Measurements from ENCODE around the gene HEMK1.

HEMK1 gene

DNA sequence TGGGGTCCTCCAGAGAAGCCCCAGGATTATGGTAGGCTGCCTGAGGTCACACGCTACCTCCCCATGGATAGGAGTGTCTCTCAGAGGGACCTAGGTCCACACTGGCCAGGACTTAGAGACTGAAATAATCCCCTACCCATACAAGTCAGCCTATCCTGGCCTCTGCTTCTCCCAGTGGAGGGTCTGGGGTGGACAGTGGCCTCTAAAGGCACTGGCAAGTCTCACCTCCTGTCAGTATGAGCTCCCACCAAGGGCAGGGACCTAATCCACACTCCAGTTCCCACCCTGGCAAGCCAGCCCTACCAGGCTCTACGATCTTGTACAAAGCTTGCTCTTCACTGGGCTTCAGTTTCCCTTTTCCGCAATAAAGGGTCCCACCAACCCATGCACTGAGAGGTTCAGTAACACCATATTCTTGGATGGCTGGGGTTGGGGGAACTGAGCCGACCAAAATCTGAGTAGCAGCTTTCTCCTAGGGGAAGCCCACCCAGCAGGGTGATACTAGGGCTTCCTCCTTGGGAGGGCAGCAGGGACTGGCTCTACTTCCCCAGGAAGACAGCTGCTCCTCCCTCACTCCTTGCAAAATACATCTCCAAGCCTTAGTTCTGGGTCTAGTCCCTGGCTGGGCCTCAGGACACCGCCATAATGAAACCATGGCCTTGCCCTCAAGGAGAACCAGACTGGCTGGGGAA lies 39.9 kb downstream of the HEMK1 start:
- Mint-ChIP-seq H3K4me1 (ENCODE audit: low read depth) (peaks cover 40% of the 10 kb centered on the region), H3K27me3 (no peaks in the 10 kb centered on the region), H3K27ac (peak overlapping the region; percentile 100), H3K9me3 (no peaks in the 10 kb centered on the region), H3K36me3 (ENCODE audit: low read depth) (peaks cover 97% of the 10 kb centered on the region), H3K4me3 (peak overlapping the region; percentile 99)
- peak; percentile 65 for DNase-seq

DNA sequence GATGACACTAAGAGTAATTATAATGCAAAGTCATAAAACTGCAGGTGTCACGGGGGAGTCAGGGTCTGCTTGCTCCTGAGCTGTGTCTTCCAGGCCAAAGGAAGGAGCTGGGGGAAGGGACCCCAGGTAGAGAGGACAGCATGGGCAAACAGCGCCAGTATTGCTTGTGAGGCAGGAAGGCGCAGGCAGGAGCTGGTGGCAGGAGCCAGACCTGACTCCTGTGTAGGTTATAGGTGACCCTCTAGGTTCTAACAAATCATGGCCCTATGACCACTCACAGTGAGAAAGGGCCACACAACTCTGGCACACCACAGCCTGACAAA lies 40.4 kb downstream of the HEMK1 start:
- H3K4me3 Mint-ChIP-seq, result peak overlapping the region; percentile 99
- H3K9me3 Mint-ChIP-seq, result no peaks in the 10 kb centered on the region
- DNase-seq, result peak; percentile 63
- H3K4me1 Mint-ChIP-seq (ENCODE audit: low read depth), result peaks cover 39% of the 10 kb centered on the region
- H3K36me3 Mint-ChIP-seq (ENCODE audit: low read depth), result peaks cover 95% of the 10 kb centered on the region
- no peaks in the 10 kb centered on the region for H3K27me3 Mint-ChIP-seq
- peak overlapping the region; percentile 100 for H3K27ac Mint-ChIP-seq

DNA sequence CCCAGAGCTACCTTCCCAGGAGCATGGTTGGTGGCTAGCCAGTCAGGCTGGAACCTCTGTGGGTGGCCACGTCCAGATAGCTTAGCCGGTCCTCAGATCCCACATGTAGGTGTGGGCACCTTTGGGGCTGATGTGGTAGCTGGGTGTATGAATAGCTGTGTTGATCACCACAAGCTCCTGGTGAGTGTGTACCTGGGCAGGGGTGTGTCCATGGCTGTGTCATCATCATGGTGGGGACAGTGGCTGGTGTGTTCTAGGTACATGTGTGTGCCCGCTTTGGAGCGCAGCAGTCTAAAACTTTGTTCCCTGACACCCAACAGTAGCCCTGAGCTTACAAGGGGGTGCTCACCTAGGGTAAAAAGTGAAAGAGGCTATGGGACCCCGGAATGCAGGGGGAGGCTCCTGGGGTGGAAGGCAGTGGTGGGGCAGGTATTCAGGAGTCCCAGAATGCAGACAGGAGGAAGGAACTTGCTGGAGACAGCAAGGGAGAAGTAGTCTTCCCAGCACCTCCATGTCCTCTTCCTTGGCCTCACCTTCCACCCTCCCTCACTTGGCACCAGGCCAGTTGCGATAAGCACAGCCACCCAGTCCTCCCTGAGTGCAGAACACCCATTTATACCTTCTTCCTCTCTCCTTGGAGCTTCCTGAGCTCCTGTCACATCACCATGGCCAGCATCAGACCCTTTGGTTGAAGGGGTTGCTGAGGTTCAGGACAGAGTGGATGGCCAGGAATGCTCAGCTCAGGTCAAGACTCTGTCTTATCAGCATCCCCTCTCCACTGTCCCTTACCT lies 41.1 kb downstream of the HEMK1 start:
- peaks cover 37% of the 10 kb centered on the region for H3K4me1 Mint-ChIP-seq (ENCODE audit: low read depth)
- H3K36me3 Mint-ChIP-seq (ENCODE audit: low read depth), result peaks cover 93% of the 10 kb centered on the region
- H3K27ac Mint-ChIP-seq, result peak overlapping the region; percentile 100
- DNase-seq, result peak; percentile 77
- no peaks in the 10 kb centered on the region for H3K9me3 Mint-ChIP-seq
- H3K4me3 Mint-ChIP-seq, result peak overlapping the region; percentile 99
- H3K27me3 Mint-ChIP-seq, result no peaks in the 10 kb centered on the region

DNA sequence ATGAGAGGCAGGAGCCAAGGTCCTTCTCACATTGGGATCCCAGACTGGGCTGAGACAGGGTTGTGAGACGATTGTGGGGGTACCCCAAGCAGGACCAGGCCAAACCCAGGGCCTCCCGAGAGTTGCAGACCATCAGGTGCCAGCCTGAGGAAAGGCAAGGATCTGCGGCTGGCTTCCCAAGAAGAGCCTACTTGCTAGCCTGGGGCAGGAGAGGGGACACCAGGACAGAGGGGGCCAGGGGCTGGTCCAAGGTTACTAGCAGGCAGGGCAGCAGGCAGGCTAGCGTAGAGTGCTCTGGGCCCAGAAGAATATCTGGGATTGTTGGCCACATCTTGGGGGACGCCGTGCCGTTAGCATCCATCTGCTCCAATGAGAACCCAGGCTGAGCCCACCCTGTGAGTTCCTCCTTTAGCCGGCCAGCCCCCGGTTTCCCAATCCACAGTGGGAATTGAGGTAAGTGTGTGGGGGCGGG lies 41.7 kb downstream of the HEMK1 start:
- peaks cover 91% of the 10 kb centered on the region for H3K36me3 Mint-ChIP-seq (ENCODE audit: low read depth)
- peak overlapping the region; percentile 99 for H3K4me3 Mint-ChIP-seq
- peaks cover 37% of the 10 kb centered on the region for H3K4me1 Mint-ChIP-seq (ENCODE audit: low read depth)
- H3K27ac Mint-ChIP-seq, result peak overlapping the region; percentile 100
- H3K27me3 Mint-ChIP-seq, result no peaks in the 10 kb centered on the region
- DNase-seq, result no peak
- H3K9me3 Mint-ChIP-seq, result no peaks in the 10 kb centered on the region

DNA sequence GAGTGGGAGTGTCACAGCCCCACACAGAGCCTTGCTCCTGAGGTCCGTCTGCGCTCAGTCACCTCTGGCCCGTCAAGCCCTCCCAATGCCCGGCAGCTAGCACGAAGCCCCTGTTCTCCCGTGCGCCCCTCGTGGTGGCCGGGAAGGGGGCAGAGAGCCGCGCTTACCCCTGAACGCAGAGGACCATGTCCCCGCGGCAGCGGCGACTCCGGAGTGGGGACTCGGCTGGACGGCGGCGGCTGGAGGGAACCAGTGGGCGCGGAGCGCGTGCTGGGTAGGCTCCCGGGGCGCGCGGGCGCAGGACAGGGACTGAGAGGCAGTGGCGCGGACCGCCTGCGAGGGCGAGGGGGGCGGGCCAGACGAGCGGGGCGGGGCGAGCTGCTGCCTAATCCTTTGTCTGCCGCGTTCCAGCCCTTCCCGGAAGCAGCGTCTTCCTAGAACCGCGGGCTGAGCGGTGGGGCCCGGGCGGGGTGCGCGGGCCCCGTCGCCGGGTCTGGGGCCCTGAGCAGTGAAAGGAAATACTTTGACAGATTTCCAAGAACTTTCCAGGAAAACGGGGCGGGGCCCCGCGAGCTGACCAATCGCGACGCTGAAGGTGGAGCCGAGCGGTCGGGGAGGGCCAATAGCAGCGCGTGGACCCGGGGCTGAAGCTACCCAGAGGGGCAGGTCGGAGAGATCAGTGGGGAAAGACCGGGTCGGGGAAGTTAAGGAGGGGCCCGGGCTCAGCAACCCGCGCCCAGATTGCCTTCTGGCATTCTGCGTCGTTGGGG lies 42.3 kb downstream of the HEMK1 start, which contains the start of gene CISH:
Gene CISH (minus strand): TSS at position 311 of the 770 bp plus-strand sequence. CDS start 124 bp downstream, at position 187.
- H3K4me3 Mint-ChIP-seq, result peak within 1 kb of the TSS; percentile 99
- no peaks in the 10 kb centered on the region for H3K27me3 Mint-ChIP-seq
- no peaks in the 10 kb centered on the region for H3K9me3 Mint-ChIP-seq
- peak within 1 kb of the TSS; percentile 100 for H3K27ac Mint-ChIP-seq
- H3K36me3 Mint-ChIP-seq (ENCODE audit: low read depth), result peaks cover 85% of the 10 kb centered on the region
- peaks cover 40% of the 10 kb centered on the region for H3K4me1 Mint-ChIP-seq (ENCODE audit: low read depth)
- DNase-seq, result peak; percentile 99

DNA sequence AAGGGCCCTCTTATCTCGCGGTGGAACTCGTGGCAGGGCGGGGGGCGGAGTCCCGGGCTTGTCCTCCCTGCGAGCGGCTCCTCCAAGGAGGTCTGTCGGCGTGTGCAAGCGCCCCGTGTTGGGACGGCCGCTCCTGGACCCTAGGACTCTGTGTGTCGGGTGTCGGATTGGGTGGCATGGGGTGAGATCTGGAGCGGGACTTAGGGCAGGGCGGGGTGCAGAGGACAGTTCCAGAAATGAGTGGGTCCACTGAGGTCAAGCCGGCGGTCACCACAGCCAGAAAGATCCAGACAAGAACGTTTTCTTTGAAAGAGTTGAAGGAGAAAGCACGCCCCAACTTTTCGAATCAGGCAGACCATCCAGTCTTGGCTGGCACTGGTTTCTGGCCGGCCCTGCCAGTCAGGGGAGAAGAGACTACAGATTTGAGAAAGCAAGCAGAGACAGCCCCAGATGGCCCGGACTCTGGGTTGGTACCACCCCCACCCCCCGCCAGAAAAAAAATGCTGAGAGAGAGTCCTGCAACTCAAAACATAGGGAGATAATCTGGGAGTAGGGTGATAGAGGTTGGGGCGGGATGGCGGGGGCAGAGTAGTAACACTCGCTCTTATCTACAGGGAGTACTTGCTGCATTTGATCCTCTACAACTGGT lies 43.0 kb downstream of the HEMK1 start:
- H3K9me3 Mint-ChIP-seq, result no peaks in the 10 kb centered on the region
- peaks cover 81% of the 10 kb centered on the region for H3K36me3 Mint-ChIP-seq (ENCODE audit: low read depth)
- H3K27ac Mint-ChIP-seq, result peak overlapping the region; percentile 100
- peak overlapping the region; percentile 99 for H3K4me3 Mint-ChIP-seq
- DNase-seq, result no peak
- no peaks in the 10 kb centered on the region for H3K27me3 Mint-ChIP-seq
- peaks cover 38% of the 10 kb centered on the region for H3K4me1 Mint-ChIP-seq (ENCODE audit: low read depth)

DNA sequence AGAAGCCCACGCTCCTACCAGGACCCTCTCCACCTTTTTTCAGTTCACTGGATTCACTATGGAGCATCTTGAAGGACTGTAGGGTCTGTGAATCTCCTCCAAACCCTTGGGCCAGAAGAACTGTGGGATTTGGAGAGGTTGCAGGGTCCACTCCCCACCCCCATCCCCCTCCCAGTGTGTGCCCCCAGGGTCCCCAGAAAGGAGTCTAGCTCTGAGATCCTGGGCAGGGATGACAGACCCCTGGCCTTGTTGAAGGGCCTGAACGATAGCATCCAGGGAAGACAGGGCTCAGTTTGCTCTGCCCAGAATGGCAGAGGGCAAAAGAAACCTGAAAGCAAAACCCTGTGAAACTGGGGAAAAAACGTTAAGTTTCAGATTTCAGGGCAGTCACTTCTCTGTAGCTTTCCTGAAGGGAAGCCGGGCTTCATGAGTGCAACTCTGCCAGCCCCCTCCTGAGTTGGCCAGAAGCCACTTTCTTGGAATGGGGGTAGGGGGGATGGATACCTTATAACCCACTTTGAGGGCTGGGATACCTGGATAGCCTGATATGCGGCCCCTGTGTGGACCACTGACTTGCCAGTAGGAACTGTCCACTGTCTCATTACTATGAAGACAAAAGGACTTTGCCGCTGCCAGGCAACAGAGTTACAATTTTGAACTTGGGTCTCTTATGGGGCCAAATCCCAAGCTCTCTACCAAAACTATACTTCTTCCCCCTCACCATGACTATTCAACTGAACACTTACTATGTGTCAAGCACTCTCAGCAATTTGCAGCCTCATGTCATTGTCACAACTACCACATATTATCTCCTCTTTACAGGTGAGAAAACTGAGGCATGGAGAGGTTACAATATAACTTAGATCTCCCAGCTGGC lies 43.9 kb downstream of the HEMK1 start:
- no peaks in the 10 kb centered on the region for H3K27me3 Mint-ChIP-seq
- H3K27ac Mint-ChIP-seq, result peak overlapping the region; percentile 100
- peak; percentile 59 for DNase-seq
- H3K9me3 Mint-ChIP-seq, result no peaks in the 10 kb centered on the region
- peaks cover 35% of the 10 kb centered on the region for H3K4me1 Mint-ChIP-seq (ENCODE audit: low read depth)
- H3K4me3 Mint-ChIP-seq, result peak overlapping the region; percentile 99
- peaks cover 80% of the 10 kb centered on the region for H3K36me3 Mint-ChIP-seq (ENCODE audit: low read depth)

DNA sequence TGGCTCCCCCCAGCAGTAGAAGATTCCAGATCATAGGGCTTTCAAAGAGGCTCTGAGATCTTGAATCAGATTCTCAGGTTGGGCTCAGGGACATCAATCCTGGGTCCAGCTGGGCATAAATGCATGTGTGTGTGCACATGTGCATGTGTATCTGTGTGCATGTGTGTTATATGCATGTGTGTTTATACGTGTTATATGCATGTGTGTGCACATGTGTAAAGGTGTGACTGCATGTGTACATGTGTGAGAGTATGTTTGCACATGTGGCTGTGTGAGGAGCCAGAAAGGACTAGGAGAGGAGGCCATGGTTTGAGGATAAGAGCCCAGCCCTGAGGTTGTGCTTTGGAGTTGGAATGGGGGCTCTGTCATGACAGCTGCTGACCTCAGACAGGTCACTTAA lies 45.9 kb downstream of the HEMK1 start:
- peak overlapping the region; percentile 93 for H3K27ac Mint-ChIP-seq
- peak overlapping the region; percentile 92 for H3K4me3 Mint-ChIP-seq
- H3K4me1 Mint-ChIP-seq (ENCODE audit: low read depth), result peaks cover 53% of the 10 kb centered on the region

DNA sequence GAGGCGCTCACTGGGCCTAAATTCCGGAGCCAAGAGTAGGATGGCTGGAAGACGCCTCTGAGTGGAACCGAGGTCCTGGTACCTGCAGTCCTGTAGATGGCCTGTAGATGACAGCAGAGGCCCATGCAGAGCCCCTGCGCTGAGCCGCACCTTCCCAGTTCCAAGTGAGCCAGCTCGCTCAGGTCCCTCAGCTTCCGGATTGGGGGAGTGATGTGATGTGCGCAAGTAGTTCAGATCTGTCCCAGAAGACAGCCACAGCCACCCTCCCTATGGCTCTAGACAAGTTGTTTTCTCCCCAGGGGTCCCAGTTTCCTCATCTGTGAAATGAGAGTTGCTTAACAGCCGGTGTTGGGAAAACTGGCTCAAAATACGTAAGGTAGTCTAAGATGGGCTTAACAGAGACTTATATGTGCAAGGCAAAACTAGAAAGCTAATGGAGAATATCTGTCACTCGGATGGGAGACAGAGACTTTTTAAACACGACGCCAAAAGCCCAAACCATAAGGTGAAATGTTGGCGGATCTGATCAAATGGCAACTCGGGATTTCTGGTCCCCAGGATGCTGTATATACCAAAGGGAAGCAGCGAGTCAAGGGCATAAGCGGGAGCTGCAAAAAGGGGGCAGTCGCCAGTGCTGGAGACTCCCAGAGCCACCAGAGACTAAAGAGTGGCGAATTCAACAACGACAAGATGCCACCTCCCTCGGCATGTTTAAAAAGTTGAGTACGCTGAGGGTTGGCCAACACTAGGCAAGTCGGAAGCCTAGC lies 46.9 kb downstream of the HEMK1 start:
- H3K4me1 Mint-ChIP-seq (ENCODE audit: low read depth), result peaks cover 63% of the 10 kb centered on the region
- peaks cover 80% of the 10 kb centered on the region for H3K36me3 Mint-ChIP-seq (ENCODE audit: low read depth)
- no peaks in the 10 kb centered on the region for H3K9me3 Mint-ChIP-seq
- peak overlapping the region; percentile 93 for H3K27ac Mint-ChIP-seq
- H3K27me3 Mint-ChIP-seq, result no peaks in the 10 kb centered on the region
- peak overlapping the region; percentile 92 for H3K4me3 Mint-ChIP-seq
- peak; percentile 88 for DNase-seq

More for the DNA sequence above, 45.9 kb downstream of the HEMK1 start:
- peaks cover 80% of the 10 kb centered on the region for H3K36me3 Mint-ChIP-seq (ENCODE audit: low read depth)
- no peaks in the 10 kb centered on the region for H3K9me3 Mint-ChIP-seq
- DNase-seq, result no peak
- H3K27me3 Mint-ChIP-seq, result no peaks in the 10 kb centered on the region

DNA sequence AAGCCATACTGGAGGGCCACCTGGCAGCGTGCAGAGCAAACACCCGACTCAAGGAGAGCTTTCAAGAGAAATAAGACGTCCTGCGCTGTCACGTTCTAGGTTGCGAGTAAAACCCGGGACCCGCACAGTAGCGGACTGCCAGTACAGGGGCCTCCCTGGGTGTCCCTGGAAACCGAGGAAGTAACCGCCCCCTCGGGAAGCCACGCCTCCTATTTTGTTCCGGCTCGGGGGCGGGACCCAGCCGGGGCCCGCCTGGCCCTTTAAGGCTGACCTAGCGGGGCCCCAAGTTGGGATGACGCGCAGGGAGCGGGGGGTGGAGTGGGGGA lies 47.4 kb downstream of the HEMK1 start:
- no peaks in the 10 kb centered on the region for H3K27me3 Mint-ChIP-seq
- peak overlapping the region; percentile 92 for H3K4me3 Mint-ChIP-seq
- H3K9me3 Mint-ChIP-seq, result no peaks in the 10 kb centered on the region
- H3K4me1 Mint-ChIP-seq (ENCODE audit: low read depth), result peaks cover 64% of the 10 kb centered on the region
- peaks cover 79% of the 10 kb centered on the region for H3K36me3 Mint-ChIP-seq (ENCODE audit: low read depth)
- H3K27ac Mint-ChIP-seq, result peak overlapping the region; percentile 93
- peak; percentile 98 for DNase-seq

DNA sequence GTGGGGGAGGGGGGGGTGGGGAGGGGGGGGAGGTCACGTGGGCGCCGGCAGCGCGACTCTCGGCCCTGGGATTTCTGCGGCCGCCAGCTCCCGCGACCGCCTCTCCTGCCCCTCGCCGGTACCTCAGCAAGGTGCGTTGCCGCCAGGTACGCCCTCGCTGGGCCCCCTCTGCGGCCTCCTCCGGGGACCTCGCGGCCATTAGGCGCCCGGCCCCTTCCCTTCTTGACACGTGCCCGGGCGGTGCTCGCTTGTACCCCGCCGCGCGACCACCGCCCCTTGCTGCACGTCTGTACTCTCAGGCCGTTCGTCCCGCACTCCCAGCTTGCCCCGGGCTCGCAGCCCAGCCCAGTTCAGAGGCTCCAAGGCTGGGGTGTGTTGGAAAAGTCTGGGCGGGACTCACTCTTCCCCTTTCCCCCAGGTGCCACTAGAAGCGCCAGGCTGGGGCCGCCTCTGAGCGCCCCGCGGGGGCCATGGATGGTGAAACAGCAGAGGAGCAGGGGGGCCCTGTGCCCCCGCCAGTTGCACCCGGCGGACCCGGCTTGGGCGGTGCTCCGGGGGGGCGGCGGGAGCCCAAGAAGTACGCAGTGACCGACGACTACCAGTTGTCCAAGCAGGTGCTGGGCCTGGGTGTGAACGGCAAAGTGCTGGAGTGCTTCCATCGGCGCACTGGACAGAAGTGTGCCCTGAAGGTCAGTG lies 47.9 kb downstream of the HEMK1 start, which contains the start of gene MAPKAPK3:
Gene MAPKAPK3 (plus strand): TSS at position 56 of the 696 bp plus-strand sequence. CDS start 415 bp downstream, at position 471.
- Mint-ChIP-seq H3K9me3 (no peaks in the 10 kb centered on the region), H3K27me3 (no peaks in the 10 kb centered on the region), H3K27ac (peak within 1 kb of the TSS; percentile 93), H3K36me3 (ENCODE audit: low read depth) (peaks cover 80% of the 10 kb centered on the region), H3K4me1 (ENCODE audit: low read depth) (peaks cover 68% of the 10 kb centered on the region), H3K4me3 (peak within 1 kb of the TSS; percentile 92)
- no peak for DNase-seq

DNA sequence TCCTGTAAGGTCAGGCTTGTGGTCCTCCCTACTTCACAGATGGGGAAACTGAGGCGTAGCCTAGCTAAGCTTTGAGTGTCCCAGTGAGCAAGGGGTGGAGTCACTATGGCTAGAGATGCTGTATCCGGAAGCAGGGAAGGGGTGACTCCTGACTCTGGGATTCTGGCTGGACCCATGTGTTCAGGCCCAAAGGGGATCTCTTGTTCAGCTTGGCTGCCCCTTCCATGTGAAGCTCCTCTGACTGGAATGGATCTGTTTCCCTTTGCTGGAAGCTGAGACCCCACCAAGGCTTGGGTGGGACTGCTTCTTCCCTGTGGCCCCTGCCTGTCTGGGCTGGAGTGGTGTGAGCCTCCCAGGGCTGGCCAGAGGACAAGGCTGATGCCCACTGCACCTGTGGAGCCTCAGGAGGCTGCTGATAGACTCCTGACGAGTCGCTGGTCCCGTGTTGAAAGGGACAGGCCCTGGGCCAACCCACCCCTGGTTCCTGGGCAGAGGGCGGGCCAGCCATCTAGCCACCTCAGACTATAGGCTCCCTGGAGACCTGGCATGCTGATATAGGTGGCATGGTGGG lies 48.7 kb downstream of the HEMK1 start:
- Mint-ChIP-seq H3K4me3 (peak overlapping the region; percentile 92), H3K36me3 (ENCODE audit: low read depth) (peaks cover 80% of the 10 kb centered on the region), H3K27me3 (no peaks in the 10 kb centered on the region), H3K27ac (peak overlapping the region; percentile 92), H3K9me3 (no peaks in the 10 kb centered on the region), H3K4me1 (ENCODE audit: low read depth) (peaks cover 72% of the 10 kb centered on the region)
- DNase-seq, result peak; percentile 56

Measured in activated T-cell treated with anti-CD3 and anti-CD28 coated beads, Interleukin-2, amount 50 U/mL, for 24 hours (primary cell).